Measurements from ENCODE around the gene EVI5.

The EVI5 gene

GRCh38 chr1:92769856-92770255, 15.1 kb downstream of the EVI5 start:
- no peaks in the 10 kb centered on the region for H3K27me3 ChIP-seq (ENCODE audit: control insufficient read depth, insufficient read depth, low read length)
- H3K79me2 ChIP-seq, result peaks cover 7% of the 10 kb centered on the region
- H2AFZ ChIP-seq, result no peak overlapping the region
- no peak overlapping the region for H3K4me3 ChIP-seq (ENCODE audit: low read depth, low read length)
- no peak overlapping the region for H3K9ac ChIP-seq
- no peak overlapping the region for H3K27ac ChIP-seq
- no peaks in the 10 kb centered on the region for H3K4me1 ChIP-seq
- no peak for TF ChIP-seq CTCF (IDR thresholded peaks at IDR 0.05)
- no peak overlapping the region for H3K4me2 ChIP-seq (ENCODE audit: low read length)
- no peaks in the 10 kb centered on the region for H3K9me3 ChIP-seq (ENCODE audit: control insufficient read depth, low read length)
- H3K36me3 ChIP-seq (ENCODE audit: control insufficient read depth, insufficient read depth, low read length), result no peaks in the 10 kb centered on the region

GRCh38 chr1:92768915-92769314, 16.0 kb downstream of the EVI5 start:
- no peaks in the 10 kb centered on the region for H3K27me3 ChIP-seq (ENCODE audit: control insufficient read depth, insufficient read depth, low read length)
- H3K4me3 ChIP-seq (ENCODE audit: low read depth, low read length), result no peak overlapping the region
- H3K79me2 ChIP-seq, result peaks cover 7% of the 10 kb centered on the region
- H3K27ac ChIP-seq, result no peak overlapping the region
- no peak overlapping the region for H2AFZ ChIP-seq
- no peak for TF ChIP-seq CTCF (IDR thresholded peaks at IDR 0.05)
- no peak overlapping the region for H3K4me2 ChIP-seq (ENCODE audit: low read length)
- H3K9me3 ChIP-seq (ENCODE audit: control insufficient read depth, low read length), result no peaks in the 10 kb centered on the region
- no peaks in the 10 kb centered on the region for H3K4me1 ChIP-seq
- H3K9ac ChIP-seq, result no peak overlapping the region
- no peaks in the 10 kb centered on the region for H3K36me3 ChIP-seq (ENCODE audit: control insufficient read depth, insufficient read depth, low read length)

GRCh38 chr1:92768296-92768695, 16.6 kb downstream of the EVI5 start:
- Histone ChIP-seq H3K4me1 (no peaks in the 10 kb centered on the region), H3K27ac (no peak overlapping the region), H3K9ac (no peak overlapping the region), H3K36me3 (ENCODE audit: control insufficient read depth, insufficient read depth, low read length) (no peaks in the 10 kb centered on the region), H3K4me2 (ENCODE audit: low read length) (no peak overlapping the region), H2AFZ (no peak overlapping the region), H3K9me3 (ENCODE audit: control insufficient read depth, low read length) (no peaks in the 10 kb centered on the region), H3K4me3 (ENCODE audit: low read depth, low read length) (no peak overlapping the region), H3K27me3 (ENCODE audit: control insufficient read depth, insufficient read depth, low read length) (no peaks in the 10 kb centered on the region), H3K79me2 (peaks cover 3% of the 10 kb centered on the region)
- no peak for TF ChIP-seq CTCF (IDR thresholded peaks at IDR 0.05)

- Histone ChIP-seq H3K36me3 (ENCODE audit: control insufficient read depth, insufficient read depth, low read length) (no peaks in the 10 kb centered on the region), H3K4me3 (ENCODE audit: low read depth, low read length) (no peak overlapping the region), H3K9ac (no peak overlapping the region), H3K4me1 (no peaks in the 10 kb centered on the region), H3K27me3 (ENCODE audit: control insufficient read depth, insufficient read depth, low read length) (no peaks in the 10 kb centered on the region), H3K27ac (no peak overlapping the region), H3K79me2 (no peaks in the 10 kb centered on the region), H3K4me2 (ENCODE audit: low read length) (no peak overlapping the region), H3K9me3 (ENCODE audit: control insufficient read depth, low read length) (no peaks in the 10 kb centered on the region), H2AFZ (no peak overlapping the region)
- TF ChIP-seq CTCF (IDR thresholded peaks at IDR 0.05), result no peak
These were observed 20.8 kb downstream of the EVI5 start for GRCh38 chr1:92764116-92764515.

- Histone ChIP-seq H3K79me2 (no peaks in the 10 kb centered on the region), H3K4me3 (ENCODE audit: low read depth, low read length) (no peak overlapping the region), H3K4me2 (ENCODE audit: low read length) (no peak overlapping the region), H2AFZ (no peak overlapping the region), H3K9ac (no peak overlapping the region), H3K4me1 (no peaks in the 10 kb centered on the region), H3K9me3 (ENCODE audit: control insufficient read depth, low read length) (no peaks in the 10 kb centered on the region), H3K27ac (no peak overlapping the region), H3K27me3 (ENCODE audit: control insufficient read depth, insufficient read depth, low read length) (no peaks in the 10 kb centered on the region), H3K36me3 (ENCODE audit: control insufficient read depth, insufficient read depth, low read length) (no peaks in the 10 kb centered on the region)
- TF ChIP-seq CTCF (IDR thresholded peaks at IDR 0.05), result no peak
These were observed 22.6 kb downstream of the EVI5 start for GRCh38 chr1:92762355-92762754.
